ES-I3 (cell line): Measurements from ENCODE around the gene AGAP9.
"Not testable (repeated sequence)": the region's sequence is repeated elsewhere in the genome, so short reads cannot be mapped to it uniquely, and the experiment has no call there.

Experiments
- H3K36me3 ChIP-seq: 2 replicates; pipeline ENCODE4 v1.6.1; 2013; ENCODE audit warnings: mild to moderate bottlenecking, low read length, control low read depth, moderate library complexity; ENCODE audit not compliant: insufficient read depth
- H3K4me1 ChIP-seq: 2 replicates; pipeline ENCODE4 v1.6.1; 2013; ENCODE audit warnings: mild to moderate bottlenecking, control low read depth, low read length; ENCODE audit not compliant: insufficient read depth
- H3K9ac ChIP-seq: 2 replicates; pipeline ENCODE4 v1.6.1; 2013; ENCODE audit warnings: low read depth, mild to moderate bottlenecking, low read length, moderate library complexity
- H3K9me3 ChIP-seq: 2 replicates; pipeline ENCODE4 v1.6.1; 2013; ENCODE audit warnings: mild to moderate bottlenecking, low read length, moderate library complexity; ENCODE audit not compliant: control insufficient read depth, insufficient read depth

The AGAP9 gene

GRCh38 chr10:47475101-47475500 is 48.3 kb downstream of the AGAP9 start:
- not testable (repeated sequence) for H3K9me3 ChIP-seq, H3K9ac ChIP-seq, H3K36me3 ChIP-seq, H3K4me1 ChIP-seq

DNA sequence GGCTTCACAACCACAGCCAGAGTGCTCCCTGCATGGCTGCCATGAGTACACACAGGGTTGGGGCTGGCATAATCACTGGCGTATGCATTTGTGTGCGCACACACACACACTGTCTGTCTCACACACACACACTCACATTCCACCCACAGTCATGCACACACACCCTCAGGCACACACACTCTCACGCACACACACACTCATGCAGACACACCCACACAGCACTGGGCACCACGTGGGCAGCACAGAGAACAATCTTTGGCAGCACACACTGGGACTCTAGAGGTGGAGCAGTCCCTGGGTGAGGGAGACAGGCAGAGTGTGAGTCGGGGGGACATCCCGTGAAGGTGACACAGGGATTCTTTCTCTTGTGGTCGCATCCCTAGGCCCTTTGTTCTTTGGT is 49.9 kb downstream of the AGAP9 start:
- H3K36me3 ChIP-seq, H3K9ac ChIP-seq, H3K9me3 ChIP-seq, H3K4me1 ChIP-seq: not testable (repeated sequence)

DNA sequence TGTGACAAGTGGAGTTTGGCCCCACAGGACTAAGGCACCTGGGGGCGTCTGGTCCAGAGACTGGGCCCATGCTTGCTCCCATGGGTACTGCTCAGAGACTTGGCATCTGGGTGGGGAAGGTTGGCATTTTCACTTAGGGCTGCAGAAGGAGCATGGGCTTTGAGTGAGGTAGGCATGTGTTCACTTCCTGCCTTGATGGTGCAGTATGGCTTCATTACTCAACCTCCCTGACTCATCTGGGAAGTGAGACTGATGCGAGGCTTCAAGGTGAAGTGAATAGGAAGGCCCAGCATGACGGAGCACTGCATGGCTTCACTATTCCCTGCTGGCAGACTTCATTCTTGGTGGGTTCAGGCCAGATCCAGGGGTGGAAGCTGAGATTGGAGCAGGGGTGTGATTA is 50.8 kb downstream of the AGAP9 start:
- not testable (repeated sequence) for H3K9me3 ChIP-seq, H3K4me1 ChIP-seq, H3K36me3 ChIP-seq, H3K9ac ChIP-seq

GRCh38 chr10:47472072-47472471 is 51.4 kb downstream of the AGAP9 start:
- H3K4me1 ChIP-seq, H3K36me3 ChIP-seq, H3K9me3 ChIP-seq, H3K9ac ChIP-seq: not testable (repeated sequence)

GRCh38 chr10:47468731-47469528 is 54.5 kb downstream of the AGAP9 start:
- not testable (repeated sequence) for H3K36me3 ChIP-seq

DNA sequence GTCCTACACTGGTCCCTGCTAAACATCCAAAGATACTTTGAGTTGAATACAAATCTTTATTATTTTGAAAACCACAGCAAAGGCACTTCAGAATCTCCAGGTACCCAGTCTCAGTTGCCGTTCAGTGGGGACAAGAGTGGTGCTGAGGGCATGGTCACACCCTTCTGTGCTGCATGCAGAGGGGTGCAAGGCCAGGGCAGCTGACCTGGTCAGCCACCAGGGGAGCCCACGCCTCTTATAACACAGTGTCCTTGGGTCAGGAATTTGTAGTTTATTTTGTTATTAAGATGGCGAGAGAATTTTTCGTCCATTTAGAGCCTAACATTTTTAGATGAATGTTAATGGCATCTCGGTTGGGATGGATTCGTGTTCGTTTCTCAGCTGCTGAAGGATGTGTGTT is 55.5 kb downstream of the AGAP9 start:
- H3K36me3 ChIP-seq, H3K9me3 ChIP-seq, H3K9ac ChIP-seq, H3K4me1 ChIP-seq: not testable (repeated sequence)

More at GRCh38 chr10:47468731-47469528, 54.5 kb downstream of the AGAP9 start:
- not testable (repeated sequence) for H3K9me3 ChIP-seq, H3K9ac ChIP-seq, H3K4me1 ChIP-seq

DNA sequence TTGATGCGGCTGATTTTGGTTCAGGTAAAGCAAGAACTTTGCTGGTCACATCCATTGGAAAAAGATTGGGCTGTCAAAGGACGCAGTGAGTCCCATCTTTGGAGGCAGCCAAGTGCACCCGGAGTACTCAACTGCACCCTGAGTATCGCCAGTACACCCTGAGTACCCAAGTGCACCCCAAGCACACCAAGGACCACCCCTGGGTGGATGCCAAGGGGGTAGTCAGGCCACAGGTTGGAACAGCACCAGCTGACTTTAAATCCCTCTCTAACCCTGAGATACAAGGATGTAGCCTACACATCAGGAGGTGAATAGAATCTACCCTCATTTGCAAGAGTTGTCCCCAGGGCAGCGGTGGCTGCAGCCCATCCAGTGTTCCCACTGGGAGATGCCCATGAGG is 56.0 kb downstream of the AGAP9 start:
- not testable (repeated sequence) for H3K4me1 ChIP-seq, H3K9ac ChIP-seq, H3K36me3 ChIP-seq, H3K9me3 ChIP-seq

GRCh38 chr10:47465216-47465917 is 58.1 kb downstream of the AGAP9 start:
- H3K9me3 ChIP-seq, H3K9ac ChIP-seq, H3K4me1 ChIP-seq, H3K36me3 ChIP-seq: not testable (repeated sequence)

- not testable (repeated sequence) for H3K36me3 ChIP-seq, H3K9ac ChIP-seq, H3K9me3 ChIP-seq, H3K4me1 ChIP-seq
Observed at GRCh38 chr10:47462577-47463358, 60.7 kb downstream of the AGAP9 start.

DNA sequence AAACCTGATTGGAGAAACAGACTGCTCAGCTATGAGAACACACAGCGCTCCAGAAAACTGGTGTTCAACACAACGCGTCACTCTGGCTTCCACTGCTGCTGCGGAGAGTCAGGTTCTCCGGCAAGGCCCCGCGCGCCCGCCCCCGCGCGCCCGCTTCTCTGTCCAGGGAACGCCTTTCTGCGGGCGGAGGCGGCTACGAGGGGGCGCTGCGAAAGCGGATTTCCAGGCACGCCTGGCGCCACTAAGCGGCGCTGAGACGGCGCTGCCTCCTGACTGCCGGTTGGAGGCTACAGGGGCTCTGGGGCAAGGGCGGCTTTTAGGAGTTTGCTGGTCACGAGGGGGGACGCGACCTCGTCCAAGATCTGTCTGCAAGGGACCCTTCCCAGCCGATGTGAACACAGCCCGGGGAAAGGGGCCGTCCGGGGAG is 62.2 kb downstream of the AGAP9 start:
- not testable (repeated sequence) for H3K36me3 ChIP-seq, H3K4me1 ChIP-seq, H3K9me3 ChIP-seq, H3K9ac ChIP-seq

DNA sequence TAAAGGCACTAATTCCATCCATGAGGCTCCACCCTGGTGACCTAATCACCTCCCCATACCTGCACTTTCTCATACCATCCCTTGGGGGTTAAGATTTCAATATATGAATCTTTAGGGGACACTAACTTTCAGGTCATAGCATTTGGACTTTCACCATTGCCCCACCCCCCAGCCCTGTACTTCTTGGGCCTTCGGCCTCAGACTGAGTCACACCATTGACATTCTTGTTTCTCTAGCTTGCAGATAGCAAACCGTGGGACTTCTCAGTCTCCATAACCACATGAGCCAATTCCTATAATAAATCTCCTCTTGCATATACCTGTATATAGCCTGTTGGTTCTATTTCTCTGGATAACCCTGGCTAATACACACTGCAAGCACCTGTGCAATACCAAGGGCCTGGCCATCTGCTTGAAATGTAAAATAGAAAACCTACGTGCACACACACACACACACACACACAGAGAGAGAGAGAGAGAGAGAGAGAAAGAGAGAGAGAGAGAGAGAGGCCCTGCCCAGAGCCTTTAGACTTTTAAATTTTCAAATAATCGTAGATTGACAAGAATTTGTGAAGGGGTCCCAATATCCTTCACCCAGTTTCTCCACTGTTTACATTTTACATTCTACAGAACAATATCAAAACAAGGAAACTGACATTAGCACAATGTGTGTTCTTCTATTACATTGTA is 64.8 kb downstream of the AGAP9 start:
- H3K36me3 ChIP-seq = no peaks in the 10 kb centered on the region
- no peaks in the 10 kb centered on the region for H3K9me3 ChIP-seq
- H3K9ac ChIP-seq = no peak overlapping the region
- H3K4me1 ChIP-seq = no peaks in the 10 kb centered on the region

DNA sequence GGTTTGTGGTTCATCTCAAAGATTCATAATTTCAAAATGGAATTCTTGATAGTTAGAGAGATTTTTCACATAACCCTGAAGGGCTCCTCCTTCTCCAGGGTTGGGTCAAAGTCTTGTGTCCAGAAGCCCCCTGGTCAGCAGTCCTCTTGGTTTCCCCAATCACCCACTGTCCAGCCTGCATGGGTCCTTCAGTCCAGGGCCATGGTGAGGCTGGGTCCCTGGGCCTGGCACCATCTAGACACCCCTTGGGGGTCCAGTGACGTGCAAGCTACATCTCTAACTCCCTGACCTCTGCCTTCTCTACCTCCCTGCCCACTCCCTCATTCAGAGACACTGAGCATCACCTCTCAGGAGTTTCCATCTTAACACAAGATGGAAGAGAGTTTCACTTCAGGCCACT is 65.6 kb downstream of the AGAP9 start:
- no peaks in the 10 kb centered on the region for H3K36me3 ChIP-seq
- H3K4me1 ChIP-seq = peaks cover under 1% of the 10 kb centered on the region; the same call in 1 of the 2 replicates
- H3K9ac ChIP-seq = no peak overlapping the region
- H3K9me3 ChIP-seq = no peaks in the 10 kb centered on the region

GRCh38 chr10:47457528-47457820 is 66.0 kb downstream of the AGAP9 start:
- peaks cover 4% of the 10 kb centered on the region; the same call in 1 of the 2 replicates for H3K4me1 ChIP-seq
- no peaks in the 10 kb centered on the region for H3K36me3 ChIP-seq
- H3K9me3 ChIP-seq = no peaks in the 10 kb centered on the region
- H3K9ac ChIP-seq = no peak overlapping the region

DNA sequence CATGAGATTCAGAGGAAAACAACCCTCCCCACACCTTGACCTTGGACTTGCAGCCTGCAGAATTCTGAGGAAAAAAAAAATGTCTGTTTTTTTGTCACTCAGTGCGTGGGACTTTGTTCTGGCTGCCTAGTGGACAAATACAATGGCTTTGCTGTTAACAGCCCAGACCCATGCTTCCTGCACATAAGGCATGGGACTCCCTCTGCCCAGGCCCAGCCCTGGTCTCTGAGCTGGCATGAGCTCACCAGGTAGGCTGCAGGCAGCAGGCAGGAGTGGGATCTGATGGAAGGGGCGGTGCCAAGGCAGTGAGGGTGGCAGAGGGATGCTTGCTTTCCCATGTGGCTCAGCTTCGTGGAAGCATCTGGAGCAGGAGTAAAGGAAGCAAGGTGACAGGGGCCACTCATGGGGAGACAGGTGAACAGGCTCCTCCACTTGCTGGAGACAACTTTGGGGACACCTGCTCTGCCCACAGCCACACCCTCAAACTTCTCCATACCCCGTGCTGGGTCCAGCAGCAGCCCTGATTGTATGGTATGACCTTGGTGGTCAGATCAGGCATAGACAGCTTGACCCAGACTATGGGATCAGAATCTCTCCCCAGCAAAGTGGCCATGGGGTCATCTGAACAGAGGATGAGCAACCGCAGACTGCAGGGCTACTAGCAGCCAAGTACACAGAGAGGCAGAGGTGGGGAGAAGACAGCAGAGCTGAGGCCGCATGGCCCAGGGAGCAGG is 66.5 kb downstream of the AGAP9 start:
- Histone ChIP-seq H3K9me3 (no peaks in the 10 kb centered on the region), H3K9ac (no peak overlapping the region), H3K4me1 (peaks cover 9% of the 10 kb centered on the region; the same call in 1 of the 2 replicates), H3K36me3 (no peaks in the 10 kb centered on the region)
